ENCODE results near the gene SMTNL2.

SMTNL2 gene

DNA sequence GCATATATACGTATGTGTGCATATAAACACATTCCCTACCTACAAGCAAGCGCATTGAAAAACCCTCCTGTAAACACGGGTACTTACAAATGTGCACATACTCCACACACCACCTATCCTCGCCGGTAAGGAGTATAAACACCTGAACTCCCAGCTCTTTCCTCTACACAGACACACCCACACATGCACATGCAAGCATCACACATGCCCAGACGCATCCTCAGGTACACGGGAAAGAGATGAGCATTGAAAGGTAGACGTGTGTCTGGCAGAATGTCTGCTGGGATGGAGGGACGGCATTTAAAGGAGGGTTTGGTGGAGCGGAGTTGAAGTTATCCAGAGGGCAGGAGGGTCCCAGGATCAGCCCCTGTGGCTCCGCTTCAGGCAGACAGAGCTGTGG lies 4.7 kb upstream of the SMTNL2 start:
- TF ChIP-seq, protein P1, sequence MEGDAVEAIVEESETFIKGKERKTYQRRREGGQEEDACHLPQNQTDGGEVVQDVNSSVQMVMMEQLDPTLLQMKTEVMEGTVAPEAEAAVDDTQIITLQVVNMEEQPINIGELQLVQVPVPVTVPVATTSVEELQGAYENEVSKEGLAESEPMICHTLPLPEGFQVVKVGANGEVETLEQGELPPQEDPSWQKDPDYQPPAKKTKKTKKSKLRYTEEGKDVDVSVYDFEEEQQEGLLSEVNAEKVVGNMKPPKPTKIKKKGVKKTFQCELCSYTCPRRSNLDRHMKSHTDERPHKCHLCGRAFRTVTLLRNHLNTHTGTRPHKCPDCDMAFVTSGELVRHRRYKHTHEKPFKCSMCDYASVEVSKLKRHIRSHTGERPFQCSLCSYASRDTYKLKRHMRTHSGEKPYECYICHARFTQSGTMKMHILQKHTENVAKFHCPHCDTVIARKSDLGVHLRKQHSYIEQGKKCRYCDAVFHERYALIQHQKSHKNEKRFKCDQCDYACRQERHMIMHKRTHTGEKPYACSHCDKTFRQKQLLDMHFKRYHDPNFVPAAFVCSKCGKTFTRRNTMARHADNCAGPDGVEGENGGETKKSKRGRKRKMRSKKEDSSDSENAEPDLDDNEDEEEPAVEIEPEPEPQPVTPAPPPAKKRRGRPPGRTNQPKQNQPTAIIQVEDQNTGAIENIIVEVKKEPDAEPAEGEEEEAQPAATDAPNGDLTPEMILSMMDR (IDR thresholded peaks at IDR 0.05) = no peak

DNA sequence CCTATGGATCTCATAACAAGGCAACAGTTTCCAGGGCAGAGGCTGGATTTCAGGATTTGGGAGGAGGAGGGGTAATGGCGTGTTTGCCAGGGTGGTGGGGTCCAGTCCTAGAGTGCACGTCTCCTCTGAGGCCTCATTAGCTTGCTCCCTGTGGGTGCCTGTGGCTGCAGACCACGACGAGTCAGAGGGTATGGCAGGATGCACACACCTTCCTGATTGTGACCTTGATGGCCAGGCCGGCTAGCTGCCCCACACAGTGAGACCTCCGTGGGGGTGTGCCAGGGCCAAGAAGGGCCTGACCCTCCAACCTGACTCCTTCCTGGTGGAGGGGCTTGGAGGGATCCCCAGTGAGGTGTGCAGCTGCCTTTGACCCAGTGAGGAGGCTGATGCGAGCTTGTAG lies 4.0 kb upstream of the SMTNL2 start:
- TF ChIP-seq, protein P1 (IDR thresholded peaks at IDR 0.05) = no peak

DNA sequence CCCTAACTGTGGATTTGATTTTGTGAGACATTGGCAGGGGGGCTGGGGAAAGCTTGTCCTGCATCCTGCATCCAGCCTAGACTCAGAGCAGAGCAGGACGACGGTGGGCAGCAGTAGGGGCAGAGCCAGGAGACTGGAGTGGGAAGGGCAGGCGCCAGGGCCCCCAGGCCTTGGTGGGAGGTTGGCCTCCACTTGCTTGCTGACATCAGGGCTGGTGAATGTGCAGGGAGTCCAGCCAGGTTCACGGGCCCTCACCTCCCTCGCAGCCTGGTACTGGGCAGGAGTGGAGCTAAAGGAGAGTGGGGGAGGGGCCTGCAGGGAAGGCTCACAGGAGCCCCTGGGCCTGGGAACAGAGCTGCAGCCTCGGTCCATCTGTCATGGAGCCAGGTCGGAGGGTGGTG lies 2.2 kb upstream of the SMTNL2 start:
- TF ChIP-seq, protein P1 (IDR thresholded peaks at IDR 0.05) = no peak

DNA sequence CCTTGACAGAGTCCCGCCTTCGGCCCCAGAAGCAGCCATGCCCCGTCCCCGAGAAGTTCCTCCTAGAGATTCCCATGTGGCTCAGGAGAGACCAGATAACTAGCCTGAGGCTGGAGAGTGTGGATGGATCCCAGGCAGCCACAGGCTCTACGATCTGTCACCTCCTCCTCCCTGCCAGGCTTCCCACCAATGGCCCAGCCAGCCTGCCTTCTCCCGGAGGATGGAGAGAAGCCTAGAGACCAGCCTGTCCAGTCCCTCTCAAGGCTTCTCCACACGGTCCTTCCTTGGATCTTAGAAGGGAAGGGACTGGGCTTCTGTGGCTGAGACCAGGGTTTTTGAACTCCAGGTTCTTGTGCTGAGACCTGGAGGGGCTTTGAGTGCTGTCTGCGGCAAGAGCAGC lies 1.6 kb upstream of the SMTNL2 start:
- TF ChIP-seq, protein P1 (IDR thresholded peaks at IDR 0.05) = no peak

DNA sequence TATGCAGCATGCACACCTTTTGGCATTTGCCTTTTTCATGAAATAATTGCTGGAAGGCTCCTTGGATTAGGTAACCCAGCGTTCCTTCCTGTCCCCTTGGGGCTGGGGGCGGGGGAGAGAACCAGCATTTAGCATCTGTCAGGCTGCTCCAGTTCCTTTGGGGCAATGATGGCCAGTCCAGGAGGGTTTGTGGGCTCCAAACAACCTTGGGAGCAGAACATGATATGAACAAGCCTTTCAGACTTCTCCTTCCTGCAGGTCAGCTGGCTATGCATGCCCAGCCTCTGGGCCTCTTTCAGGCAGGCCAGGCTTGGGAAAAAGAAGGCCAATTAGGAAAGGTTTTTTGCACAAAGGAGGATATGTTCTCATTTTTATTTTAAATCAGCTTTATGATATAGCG lies 1.1 kb upstream of the SMTNL2 start:
- TF ChIP-seq, protein P1 (IDR thresholded peaks at IDR 0.05) = no peak

DNA sequence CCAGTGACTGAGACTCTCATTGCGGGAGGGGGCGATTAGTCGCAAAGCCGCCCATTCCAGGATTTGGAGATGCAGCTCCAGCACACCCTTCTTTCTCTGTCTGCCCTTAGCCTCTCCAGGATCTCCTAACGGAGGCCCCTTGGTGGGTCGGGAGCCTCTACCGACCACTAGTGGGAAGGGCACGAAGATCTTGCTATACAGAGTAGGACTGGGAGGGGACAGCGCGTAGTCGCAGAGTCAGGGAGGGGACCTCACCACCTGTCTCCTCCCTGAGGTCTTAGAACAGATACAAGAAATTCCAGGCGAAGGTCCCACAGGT lies 588 bp upstream of the SMTNL2 start:
- TF ChIP-seq, protein P1 (IDR thresholded peaks at IDR 0.05) = no peak; the same call in 1 of the 2 replicates

DNA sequence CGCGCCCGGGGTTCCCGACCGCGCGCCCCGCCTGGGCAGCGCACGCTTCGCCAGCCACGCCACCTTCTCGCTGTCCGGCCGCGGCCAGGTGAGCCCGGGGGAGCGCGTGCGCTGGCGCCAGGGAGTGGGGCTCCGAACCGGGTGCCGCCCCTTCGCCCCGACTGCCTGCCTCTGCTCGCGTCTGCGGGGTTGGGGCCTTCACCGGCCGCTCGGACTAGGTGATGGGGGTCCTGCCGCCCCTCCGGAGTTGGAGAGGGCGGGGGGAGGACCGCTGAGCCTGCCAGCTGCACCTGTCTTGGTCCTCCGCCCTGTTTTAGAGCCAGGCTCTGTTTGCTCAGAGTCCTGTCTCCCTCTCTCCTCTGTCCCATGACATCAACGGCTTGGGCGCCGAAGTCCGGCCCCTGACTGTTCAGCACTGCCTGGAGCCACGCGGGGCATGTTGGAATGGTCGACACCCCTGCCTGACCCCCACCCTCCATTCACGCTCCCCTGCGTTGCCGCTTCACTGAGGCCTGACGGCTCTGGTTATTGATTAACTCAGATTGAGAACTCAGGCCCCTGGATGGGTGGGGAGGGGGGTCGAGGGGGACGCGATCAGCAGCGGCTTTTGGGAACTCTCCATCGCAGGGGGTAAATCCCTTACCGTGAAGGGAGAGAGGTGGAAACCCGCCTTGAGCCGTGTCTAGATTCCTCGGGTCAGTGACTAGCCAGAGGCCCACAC lies 748 bp downstream of the SMTNL2 start:
- TF ChIP-seq, protein P1 (IDR thresholded peaks at IDR 0.05) = no peak

DNA sequence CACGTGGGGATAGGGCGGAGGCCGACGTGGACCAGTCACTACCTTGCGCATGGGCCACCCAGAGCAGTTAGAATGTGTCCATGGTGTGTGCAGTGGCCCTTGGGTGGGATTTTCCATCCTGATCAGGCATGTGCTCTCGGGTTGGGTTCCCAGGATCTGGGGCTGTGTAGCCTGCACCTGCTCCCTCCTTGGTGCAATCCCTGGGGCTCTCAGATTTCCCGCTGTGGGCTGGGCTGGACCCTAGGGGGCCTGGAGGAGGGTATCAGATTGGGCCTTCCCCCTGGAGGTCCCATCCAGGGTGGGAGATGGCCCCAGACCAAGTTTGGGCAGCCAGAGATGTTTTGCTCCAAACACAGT lies 1.3 kb downstream of the SMTNL2 start:
- TF ChIP-seq, protein P1 (IDR thresholded peaks at IDR 0.05) = no peak
